NCI-H1436 (cell line): Measurements from ENCODE around the gene CSF1R.
"Not testable (repeated sequence)": the region's sequence is repeated elsewhere in the genome, so short reads cannot be mapped to it uniquely, and the experiment has no call there.

Experiments used
- DNase-seq: peaks from one replicate; lab custom pipeline; 2025; lab: John Stamatoyannopoulos, UW

Gene CSF1R

DNA sequence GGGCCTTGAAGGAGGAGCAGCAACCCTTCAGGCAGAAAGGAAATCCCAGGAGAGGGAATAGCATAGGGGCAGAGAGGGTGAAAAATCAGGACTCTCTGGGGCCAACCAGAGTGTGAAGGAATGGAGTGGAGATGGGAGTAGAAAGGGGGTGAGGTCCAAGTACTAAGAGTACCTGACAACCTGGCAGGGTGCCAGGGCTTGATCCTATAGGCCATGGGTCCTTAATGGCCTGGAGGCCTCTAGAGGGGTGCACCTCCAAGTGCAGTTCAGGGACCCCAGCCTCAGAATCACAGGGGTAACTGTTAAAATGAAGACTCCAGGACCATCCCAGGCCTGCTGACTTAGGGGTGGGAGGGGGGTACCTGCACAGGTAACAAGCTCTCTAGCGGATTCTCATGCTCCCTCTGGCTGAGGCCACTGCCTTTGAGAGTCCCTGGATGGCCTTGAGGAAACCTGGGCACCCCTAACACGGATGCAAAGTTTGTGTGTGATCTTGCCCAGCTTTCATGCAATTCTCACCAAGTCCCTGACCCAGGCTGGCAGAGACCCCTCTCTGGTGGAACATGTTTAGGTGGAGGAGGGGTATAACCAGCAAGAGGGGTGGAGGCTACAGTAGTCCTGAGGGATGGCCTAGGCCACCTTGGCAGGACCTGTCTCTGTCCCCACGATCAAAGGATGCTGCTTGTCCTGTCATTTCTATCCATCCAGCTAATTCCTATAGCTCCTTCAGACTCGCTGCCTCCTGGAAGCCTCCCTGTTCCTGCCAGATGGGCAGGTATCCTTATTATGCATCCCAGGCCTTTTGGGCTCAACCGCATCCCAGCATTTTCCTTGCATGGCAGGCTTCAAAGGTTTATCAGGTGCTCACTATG, 17.6 kb upstream of the CSF1R start:
- no peak for DNase-seq

DNA sequence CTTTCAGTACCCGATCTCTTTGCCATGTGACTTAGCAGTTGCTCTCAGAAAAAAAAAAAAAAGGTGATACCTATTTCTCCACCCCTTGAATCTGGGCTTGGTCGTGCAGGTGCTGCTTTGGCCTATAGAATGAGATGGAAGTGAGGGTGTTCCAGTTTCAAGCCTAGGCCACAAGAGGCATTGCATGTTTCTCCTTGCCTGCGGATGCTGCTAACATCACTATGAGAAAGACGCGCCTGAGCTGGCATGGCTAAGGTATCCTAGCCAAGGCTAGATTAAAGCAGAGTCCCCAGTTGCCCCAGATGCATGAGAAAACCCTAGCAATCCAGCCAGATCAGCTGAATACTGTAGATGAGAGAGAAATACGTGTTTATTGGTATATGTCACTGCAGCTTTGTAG, 14.7 kb upstream of the CSF1R start:
- no peak for DNase-seq

DNA sequence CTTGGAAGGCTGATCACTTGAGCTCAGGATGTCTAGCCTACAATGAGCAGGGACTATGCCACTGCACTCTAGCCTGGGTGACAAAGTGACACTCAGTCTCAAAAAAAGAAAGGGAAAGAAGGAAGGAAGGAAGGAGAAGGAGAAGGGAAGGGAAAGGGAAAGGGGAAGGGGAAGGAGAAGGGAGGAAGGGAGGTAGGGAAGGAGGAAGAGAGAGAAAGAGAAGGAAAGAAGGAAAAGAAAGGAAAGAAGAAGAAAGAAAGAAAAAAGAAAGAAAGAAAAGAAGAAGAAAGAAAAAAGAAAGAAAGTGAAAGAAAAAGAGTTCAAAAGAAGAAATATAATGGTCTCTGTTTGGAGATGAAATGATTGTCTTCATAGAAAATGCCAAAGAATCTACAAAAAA, 10.8 kb upstream of the CSF1R start:
- no peak for DNase-seq

DNA sequence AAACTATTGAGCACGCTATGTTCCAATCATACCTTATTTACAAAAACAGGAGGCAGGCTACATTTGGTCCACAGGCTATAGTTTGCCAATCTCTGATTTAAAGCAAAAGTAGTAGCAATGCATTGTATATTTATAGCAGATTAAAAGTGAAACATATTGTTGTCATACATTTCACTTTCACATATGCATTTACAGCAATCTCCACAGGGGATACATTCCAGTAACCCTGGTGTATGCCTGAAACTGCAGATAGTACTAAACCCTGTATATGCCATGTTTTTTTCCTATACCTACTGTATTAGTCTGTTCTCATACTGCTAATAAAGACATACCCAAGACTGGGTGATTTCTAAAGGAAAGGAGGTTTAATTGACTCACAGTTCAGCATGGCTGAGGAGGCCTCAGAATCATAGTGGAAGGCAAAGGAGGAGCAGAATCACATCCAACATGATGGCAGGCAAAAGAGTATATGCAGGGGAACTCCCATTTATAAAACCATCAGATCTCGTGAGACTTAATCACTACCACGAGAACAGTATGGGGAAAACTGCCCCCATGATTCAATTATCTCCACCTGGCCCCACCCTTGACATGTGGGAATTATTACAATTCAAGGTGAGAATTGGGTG, 5.9 kb upstream of the CSF1R start:
- no peak for DNase-seq

DNA sequence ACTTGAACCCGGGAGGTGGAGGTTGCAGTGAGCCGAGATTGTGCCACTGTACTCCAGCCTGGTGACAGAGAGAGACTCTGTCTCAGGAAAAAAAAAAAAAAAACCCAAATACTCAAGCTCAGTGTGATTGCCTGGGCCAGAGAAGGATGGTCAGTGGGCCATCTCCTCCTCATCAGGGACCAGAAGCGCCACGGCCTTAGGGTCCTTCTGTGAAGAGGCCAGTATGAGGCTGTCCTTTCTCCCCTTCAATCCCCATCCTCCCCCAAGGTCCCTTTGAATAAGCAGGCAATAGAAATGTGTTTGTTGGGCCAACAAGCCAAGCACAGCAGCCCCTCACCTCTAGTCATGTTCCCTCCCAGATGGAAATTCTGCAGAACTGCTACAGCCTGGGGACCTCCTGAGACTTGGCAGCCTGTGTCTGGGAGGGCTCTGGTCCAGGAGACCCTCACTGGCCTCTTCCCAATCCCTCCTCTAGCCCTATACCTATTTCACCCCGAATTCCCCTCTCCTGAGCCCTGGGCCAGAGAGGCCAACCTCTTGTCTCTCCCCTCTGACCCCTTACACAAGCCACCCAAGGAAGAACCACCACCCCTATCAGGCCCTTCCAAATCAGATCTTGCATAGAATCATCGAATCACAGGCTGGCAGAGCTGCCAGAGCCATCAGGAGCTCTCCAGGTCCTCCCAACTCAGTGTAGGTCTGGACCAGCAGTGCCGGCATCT, 1.0 kb downstream of the CSF1R start:
- DNase-seq: no peak

DNA sequence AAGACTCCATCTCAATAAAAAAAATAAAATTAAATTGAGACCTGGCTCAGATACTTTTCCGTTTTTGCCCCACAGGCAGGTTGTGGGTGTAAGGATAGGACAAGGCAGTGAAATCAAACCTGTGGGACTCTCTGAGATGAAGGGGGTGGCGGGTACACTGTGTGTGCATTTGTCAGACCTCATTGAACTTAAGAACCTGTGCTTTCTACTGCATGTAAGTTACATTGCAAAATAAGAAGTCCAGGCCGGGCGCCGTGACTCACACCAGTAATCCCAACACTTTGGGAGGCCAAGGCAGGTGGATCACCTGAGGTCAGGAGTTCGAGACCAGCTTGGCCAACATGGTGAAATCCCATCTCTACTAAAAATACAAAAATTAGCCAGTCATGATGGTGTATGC, 1.6 kb downstream of the CSF1R start:
- DNase-seq: not testable (repeated sequence)

DNA sequence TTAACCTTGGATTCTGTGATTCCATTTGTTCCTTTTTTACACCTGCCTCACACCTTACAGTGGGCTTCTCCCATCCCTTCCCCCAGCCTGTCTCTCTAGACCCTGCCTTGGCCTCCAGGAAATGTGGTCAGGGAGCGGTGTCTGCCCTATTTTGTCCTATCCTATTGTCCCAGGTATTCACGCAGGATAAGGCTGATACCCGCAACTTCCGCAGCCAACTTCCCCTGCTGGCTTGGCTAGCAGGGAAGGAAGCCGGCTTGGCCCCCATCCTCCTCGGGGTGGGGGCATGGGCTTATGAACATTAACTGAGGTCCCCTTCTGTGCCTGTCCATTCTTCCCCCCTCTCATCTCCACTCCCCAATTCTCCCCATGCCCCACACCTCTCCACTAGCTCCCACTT, 3.5 kb downstream of the CSF1R start:
- no peak for DNase-seq

DNA sequence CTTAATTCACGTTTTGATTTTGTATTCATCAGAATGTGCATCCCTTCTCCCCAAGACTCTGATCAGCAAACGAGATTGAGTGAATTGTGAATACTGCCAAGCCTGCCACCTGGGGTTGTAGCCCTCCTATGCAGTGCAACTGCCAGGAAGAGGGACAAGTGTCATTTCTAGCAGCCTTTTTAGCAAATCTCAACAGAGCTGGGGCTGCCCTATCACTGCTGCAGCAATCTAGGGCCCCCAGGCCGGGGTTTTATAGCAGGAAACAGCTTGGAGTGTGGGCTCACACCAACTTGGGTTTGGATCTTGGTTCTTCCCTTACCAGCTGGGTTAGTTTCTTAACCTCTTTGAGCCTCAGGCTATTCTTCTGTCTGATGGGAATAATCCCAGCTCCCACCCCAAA, 4.0 kb downstream of the CSF1R start:
- no peak for DNase-seq

DNA sequence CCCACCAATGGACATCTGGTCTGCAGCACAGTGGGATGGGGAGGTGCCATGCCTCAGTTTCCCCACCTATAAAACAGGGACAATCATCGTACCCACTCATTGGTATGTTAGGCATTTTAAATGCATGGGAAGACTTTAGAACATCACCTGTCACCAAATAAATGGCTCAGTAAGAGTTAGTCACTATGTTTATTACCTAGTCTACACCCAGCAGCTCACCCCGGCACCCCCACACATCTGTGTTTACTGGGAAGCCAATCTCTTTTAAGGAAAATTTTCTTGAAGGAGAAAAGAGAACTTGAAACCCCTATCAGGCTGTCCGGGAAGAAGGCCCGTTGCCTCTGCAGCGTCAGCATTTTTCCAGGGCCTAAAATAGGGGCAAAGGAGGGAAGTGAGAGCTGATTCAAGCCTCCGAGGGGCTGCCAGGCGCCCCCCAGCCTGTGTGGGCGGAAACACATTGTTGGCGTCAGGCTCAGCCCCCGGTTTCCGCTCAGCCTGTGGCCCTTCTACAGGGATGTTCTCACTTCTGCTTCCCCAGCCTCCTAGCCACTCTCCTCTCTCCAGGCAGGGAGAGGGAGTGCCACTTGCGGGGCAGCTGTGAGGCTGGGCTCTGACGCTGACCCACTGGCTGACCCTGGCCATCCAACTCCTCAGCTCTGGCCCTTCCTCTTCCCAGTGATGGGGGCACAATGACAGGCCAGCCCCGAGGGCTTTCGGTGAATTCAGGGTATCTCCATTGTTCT, 4.6 kb downstream of the CSF1R start:
- DNase-seq: no peak

DNA sequence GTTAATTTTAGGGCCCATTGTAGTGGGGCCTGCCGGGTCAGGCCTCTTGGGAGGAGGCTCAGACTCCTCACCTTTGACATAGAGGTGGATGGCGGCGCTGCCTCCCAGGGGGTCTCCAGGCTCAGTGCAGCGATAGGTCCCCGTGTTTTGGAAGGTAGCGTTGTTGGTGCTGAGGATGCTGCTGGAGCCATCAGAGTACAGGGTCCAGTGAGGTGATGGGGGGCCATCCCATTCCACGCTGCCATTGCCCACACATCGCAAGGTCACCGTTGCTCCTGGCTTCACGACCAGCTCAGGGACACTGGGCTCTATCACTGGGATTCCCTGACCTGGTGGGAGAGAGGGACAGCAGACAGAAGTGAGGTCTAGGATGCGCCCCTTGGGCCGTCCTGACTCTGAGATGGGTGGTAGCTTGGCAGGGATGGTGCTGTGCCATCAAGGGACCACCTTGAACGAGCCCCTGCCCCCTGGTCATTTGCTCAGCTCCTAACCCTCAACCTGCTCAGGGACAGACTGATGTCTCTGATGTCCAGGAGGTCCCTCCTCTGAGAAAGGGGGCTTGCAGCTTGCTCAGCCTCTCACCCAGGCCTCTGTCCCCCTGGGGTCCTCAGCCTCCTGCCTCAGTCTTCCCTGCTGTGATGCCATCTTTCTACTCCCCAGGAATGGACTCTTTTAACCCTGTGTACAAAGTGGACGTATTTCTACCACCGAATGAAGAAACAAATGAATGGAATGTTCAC, 5.5 kb downstream of the CSF1R start:
- no peak for DNase-seq

DNA sequence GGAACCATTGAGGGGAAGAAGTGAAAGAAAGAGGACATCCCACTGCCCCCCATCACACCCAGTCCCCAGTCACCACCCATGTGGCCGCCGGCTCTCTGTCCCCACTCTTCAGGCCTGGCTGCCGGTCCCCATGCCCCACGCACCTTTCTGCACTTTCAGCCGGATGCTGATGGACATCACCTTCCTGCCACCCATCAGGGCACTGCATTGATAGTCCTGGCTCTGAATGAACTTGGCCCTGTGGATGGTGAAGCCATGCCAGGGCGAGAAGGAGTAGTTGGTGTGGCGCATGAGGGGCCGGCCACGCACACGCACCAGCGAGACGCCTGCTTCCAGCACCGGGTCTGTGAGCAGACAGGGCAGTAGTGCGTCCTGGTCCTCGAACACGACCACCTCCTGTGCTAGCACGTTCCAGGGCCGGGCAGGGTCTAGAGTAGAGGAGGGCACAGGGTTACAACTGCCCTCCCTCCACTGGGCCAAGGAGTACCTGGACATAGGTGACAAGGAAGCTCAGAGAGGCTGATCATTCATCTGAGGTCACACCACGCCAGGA, 6.4 kb downstream of the CSF1R start:
- no peak for DNase-seq

DNA sequence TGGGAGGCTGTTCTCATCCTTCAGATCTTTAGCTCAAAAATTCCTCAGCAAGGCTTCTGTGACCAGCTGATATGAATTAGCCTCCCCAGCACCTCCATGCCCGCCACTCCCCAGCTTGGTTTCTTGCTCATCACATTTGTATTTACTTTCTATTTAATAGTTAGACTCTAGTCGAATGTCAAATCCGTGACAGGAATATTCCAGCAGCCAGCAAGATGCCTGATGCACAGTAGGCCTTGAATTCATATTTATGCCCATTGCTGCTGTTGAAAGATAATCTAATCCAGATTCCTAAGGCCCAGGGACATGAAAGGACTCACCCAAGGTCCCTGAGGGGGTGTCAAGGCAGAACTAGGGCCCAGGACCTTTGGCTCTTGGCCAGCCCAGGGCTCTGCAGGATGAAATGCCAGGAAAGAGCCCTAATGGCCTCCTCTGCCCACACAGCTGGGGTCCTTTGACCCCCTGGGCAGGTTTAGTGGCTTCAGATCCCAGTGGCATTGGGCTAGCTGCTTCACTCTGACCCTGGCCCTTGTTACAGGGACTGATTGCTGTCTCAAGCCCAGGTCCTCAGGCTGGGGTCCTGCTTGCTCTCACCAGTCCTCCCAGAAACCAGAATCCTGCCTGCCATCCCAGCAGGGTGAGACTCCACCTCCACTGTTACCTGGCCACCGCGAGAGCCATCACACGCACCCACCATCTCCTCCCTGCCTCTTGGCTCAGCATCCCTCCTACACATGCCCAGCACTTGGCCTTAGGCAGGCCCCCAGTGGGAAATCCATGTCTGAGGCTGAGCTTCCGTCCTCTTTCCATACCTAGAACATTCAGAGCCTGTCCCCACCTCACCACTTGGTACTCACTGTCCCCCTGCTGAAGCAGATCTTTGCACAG, 7.3 kb downstream of the CSF1R start:
- no peak for DNase-seq

DNA sequence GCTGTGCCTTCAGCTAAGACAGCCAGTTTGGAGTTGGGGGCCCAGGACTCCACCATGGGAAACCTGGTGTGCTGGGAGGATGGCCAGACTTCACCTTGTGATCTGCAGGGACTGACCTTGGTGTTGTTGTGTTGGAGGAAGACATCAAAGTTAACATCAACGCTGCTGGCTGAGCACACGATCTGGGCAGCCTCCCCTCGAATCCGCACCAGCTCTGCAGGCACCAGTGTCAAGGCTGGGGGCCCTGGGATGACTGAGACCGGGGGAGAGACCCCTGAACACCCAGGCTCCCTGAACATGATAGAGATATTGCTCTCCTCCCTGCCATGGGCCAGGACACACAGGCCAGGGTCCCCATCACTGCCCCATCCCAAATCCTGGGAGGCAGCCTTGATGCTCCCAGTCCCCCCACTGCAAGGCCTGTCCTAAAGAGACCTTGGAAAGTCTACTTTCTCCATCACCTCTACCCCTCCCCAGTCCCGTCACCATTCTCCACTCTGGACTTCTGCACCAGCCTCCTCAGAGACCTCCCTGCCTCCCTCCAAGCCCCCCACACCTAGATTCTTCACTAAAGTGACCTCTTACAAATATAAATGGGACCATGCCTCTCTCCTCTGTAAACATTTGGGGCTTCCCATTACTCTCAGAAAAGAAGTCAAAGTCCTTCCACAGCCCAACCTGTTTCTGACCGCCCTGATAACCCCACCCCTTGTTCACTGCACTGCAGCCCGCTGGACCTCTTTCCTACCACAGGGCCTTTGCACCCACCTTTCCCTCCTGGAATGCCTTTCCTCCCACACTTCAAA, 8.2 kb downstream of the CSF1R start:
- no peak for DNase-seq

DNA sequence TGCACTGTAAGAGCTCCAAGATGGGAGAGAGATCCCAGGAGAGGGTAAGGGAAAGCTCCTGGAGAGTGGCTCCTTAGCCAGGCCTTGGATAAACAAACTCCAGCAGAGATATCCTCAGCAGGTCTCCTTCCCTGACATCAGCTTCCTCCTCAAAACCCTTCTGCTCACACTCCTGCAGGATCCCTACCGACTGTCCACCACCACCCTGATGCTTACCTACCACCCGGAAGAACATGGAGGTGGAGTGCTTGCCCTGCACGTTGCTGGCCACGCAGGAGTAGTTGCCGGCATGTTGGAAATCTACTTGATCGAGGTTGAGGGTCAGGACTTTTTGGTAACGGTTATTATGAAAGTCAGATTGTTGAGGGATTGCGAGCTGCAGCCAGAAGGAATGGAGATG, 9.3 kb downstream of the CSF1R start:
- no peak for DNase-seq

DNA sequence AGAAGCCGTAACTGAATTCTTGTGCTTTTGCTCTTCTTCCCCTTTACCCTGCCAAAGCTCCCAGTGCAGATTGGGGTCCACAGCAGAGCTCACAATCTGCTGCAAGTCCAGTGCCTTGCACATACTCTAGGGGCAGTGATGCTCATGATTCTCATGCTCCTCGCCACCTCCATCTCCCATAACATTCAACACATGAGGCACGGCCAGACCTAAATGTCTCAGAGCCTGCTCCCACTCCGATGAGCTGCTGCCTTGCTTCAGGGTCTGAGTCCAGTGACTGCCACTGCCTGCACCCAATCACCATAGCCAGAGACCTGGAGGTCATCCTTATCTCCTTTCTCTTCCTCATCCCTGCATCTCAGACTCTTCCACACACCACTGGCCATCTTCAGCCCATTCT, 10.5 kb downstream of the CSF1R start:
- no peak for DNase-seq

DNA sequence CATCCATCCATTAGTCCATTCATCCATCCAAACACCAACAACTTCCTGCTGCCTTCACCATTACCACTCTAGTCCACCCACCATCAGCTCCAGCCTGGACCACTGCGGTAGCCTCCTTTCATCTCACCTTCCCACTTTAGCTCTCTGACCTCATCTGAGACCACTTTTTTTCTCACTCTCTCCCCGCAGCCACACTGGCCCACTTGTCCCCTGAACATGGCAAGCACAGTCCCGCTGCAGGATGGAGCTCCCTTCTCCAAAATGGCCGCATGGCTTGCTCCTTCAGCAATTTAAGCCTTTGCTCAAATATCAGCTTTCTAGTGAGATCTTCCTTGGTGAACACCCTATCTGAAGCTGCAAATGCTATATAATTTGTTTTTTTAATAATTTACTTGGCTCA, 11.1 kb downstream of the CSF1R start:
- no peak for DNase-seq

DNA sequence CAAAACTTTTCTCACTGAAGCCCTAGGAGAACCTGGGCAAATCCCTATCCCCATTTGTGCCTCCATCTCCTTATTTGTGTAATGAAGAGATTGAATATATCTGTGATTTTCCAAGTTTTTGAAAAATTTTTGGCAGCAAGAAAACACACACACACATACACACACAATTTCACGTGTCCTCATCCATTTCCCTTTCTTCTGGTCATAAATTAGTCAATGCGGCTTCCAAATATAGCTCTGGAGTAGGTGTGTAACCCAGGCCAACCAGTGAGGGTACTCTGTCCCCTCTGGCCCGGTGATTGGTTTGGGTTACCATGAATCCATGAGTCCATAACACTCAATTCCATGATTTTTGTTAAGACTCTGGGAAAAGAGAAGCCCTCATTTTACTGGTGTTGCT, 12.7 kb downstream of the CSF1R start:
- DNase-seq: no peak

DNA sequence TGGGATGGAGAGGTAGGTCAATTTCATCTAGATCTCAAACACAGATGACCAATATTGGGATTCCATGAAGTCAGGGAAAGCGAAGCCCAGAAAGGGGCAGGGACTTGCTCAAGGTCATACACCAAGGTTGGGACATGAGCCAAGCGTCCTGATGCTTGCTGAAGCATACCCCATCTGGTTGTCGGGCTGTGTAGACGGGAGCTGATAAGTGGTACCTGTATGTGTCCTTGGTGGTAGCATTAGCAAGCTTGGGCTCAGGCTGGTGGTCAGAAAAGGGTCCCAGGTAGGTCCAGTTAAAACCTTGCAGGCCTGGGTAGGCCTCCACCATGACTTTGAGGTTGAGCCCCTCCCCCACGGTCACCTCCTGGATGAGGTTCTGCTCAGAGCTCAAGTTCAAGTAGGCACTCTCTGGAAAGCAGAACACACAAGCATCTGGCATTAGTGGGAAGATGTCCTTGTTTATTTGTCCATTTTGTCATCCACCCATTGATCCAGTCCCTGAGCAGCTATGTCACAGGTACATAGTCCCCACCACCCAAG, 13.2 kb downstream of the CSF1R start:
- DNase-seq: no peak

DNA sequence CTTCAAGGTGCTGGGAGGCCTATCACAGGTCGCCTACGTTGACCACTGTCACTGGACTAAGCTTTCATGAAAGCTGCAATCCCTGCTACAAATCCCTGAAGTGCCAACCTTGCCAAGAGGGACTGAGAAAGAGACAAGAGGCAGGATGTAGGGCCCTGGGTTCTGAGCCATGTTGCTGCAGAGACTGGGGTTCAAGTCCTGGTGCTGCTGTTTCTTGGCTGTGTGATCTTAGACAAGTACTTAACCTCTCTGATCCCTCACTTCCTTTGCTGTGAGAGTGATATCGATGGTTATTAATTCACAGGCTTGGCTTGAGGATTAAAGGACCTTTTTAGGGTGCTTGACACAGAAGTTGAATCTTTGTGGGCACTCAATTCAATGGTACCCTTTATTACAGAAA, 15.5 kb downstream of the CSF1R start:
- no peak for DNase-seq
